Measurements from ENCODE around the gene AMPH.

DNA sequence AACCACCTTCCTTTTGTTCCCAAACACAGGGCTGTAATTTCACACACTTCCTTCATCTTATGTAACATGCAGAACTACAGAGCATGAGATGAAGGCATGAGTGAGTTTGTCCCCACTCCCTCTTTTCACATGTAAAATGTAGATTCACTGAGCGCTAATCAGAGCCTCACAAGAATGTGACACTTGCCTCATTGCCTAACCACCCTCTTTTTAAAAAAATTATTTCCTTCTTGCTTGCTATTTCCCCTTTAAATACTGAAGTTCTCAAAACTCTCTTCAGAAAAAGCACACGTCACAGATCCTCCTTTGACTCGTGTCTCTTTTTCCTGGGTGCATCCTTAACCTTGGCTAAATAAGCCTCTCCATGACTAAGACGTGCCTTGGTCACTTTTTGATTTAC, 236.5 kb downstream of the AMPH start:
- TF ChIP-seq, protein P1, sequence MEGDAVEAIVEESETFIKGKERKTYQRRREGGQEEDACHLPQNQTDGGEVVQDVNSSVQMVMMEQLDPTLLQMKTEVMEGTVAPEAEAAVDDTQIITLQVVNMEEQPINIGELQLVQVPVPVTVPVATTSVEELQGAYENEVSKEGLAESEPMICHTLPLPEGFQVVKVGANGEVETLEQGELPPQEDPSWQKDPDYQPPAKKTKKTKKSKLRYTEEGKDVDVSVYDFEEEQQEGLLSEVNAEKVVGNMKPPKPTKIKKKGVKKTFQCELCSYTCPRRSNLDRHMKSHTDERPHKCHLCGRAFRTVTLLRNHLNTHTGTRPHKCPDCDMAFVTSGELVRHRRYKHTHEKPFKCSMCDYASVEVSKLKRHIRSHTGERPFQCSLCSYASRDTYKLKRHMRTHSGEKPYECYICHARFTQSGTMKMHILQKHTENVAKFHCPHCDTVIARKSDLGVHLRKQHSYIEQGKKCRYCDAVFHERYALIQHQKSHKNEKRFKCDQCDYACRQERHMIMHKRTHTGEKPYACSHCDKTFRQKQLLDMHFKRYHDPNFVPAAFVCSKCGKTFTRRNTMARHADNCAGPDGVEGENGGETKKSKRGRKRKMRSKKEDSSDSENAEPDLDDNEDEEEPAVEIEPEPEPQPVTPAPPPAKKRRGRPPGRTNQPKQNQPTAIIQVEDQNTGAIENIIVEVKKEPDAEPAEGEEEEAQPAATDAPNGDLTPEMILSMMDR (IDR thresholded peaks at IDR 0.05), result no peak
- no peak for TF ChIP-seq POLR2A (IDR thresholded peaks at IDR 0.05)

Data from thyroid gland (tissue), 4 donors.